Ascending aorta (tissue), 2 donors: Measurements from ENCODE around the gene WDR70. TPM values are rescaled to one million over a fixed set of nuclear protein-coding genes. Genes with fewer than 3 reads are reported as not detected.

Experiments
- DNase-seq, 2 donors: peaks; one replicate each; pipeline ENCODE4 v3.0.0-alpha.2; 2019; ENCODE audit warnings: low spot score in 2 of 2
- H3K27ac ChIP-seq, 2 donors: fragments of 200-600 bp; sonication (generic); one replicate each; pipeline ENCODE4 v1.5.1; 2016 to 2017; ENCODE audit warnings: mild to moderate bottlenecking in 1 of 2
- H3K27me3 ChIP-seq: fragments of 200-600 bp; sonication (generic); one replicate; pipeline ENCODE4 v1.5.1; 2017
- H3K36me3 ChIP-seq, 2 donors: fragments of 200-600 bp; sonication (generic); one replicate each; pipeline ENCODE4 v1.5.1; 2016
- H3K4me1 ChIP-seq, 2 donors: fragments of 200-600 bp; sonication (generic); one replicate each; pipeline ENCODE4 v1.5.1; 2016 to 2017; ENCODE audit warnings: mild to moderate bottlenecking in 1 of 2
- H3K4me3 ChIP-seq, 2 donors: fragments of 200-600 bp; sonication (generic); one replicate each; pipeline ENCODE4 v1.5.1; 2016 to 2017; ENCODE audit warnings: mild to moderate bottlenecking in 1 of 2
- H3K9me3 ChIP-seq, 2 donors: fragments of 200-600 bp; sonication (generic); one replicate each; pipeline ENCODE4 v1.5.1; 2016
- intact Hi-C: fragments of 100-400 bp; cut with DNase I; formaldehyde crosslinking; loops from one replicate; pipeline ENCODE4 v1.15.1; 2023
- total RNA-seq: library from RNA; depleted of rRNA; stranded (reverse); fragments of >200 nt; gene quantifications from one replicate; pipeline ENCODE4 v1.1.0, GENCODE V29; 2016
- TF ChIP-seq, protein P1 (sequence below), 3 experiments: fragments of 200-600 bp in 2 of 3; fragments of 450-650 bp in 1 of 3; sonication (generic) in 2 of 3; IDR thresholded peaks; one replicate each; pipeline ENCODE4 v1.5.1; 2016 to 2019; ENCODE audit warnings: antibody characterized with exemption in 3 of 3, mild to moderate bottlenecking in 1 of 3, moderate library complexity in 1 of 3

WDR70 gene
- total RNA-seq, 1 donor from 2014 or later, result 8.7 TPM

DNA sequence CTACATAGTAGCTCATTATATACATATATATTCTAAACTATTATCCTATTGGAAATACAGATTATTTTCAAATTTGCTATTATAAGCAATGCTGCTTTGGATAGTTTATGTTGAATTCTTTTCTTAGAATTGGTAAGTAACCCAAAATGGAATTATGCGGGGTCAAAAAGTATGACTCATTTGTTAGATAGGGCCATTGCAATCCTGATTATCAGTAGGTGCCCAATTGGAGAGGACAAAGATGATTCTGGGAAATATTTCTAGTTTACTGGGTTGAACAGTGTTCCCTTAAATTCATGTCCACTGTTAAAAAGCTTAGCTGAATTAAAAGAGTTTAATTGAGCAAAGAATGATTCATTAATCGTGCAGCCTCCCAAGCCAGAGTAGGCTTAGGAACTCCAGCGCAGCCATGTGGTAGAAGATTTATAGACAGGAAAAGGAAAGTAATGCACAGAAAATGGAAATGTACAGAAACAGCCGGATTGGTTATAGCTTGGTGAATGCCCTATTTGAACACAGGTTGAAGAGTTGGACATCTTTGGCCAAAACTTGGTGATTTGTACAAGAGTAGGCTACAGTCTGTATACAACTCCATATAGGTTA lies 379.0 kb downstream of the WDR70 start:
- intact Hi-C loops, result no loop called here
- Histone ChIP-seq H3K27me3 (no peaks in the 10 kb centered on the region), H3K4me1 (no peaks in the 10 kb centered on the region), H3K27ac (no peak overlapping the region), H3K4me3 (no peak overlapping the region), H3K36me3 (peaks cover 0 to 11% of the 10 kb centered on the region in 2 donors), H3K9me3 (peaks cover 0 to 3% of the 10 kb centered on the region in 2 donors)
- no peak for DNase-seq
- TF ChIP-seq, protein P1, sequence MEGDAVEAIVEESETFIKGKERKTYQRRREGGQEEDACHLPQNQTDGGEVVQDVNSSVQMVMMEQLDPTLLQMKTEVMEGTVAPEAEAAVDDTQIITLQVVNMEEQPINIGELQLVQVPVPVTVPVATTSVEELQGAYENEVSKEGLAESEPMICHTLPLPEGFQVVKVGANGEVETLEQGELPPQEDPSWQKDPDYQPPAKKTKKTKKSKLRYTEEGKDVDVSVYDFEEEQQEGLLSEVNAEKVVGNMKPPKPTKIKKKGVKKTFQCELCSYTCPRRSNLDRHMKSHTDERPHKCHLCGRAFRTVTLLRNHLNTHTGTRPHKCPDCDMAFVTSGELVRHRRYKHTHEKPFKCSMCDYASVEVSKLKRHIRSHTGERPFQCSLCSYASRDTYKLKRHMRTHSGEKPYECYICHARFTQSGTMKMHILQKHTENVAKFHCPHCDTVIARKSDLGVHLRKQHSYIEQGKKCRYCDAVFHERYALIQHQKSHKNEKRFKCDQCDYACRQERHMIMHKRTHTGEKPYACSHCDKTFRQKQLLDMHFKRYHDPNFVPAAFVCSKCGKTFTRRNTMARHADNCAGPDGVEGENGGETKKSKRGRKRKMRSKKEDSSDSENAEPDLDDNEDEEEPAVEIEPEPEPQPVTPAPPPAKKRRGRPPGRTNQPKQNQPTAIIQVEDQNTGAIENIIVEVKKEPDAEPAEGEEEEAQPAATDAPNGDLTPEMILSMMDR (IDR thresholded peaks at IDR 0.05), result no peak

DNA sequence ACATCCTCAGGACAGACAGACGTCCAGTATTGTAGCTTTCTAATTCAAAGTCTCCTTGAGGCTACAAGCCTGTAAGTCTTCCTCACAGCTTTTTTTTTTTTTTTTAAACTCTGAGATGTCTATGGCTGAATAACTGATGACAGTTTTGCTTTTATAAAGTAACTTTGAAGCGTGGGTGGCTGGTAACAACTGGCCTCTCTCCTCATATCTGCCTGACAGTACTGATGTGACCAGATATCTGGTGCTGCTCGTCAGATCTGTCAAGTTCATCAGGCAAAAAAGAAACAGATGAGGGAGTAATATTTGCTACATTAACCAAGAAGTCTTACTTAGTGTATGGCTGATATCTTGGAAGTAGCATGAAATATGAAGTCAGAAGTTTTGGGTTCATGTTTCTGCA lies 388.1 kb downstream of the WDR70 start:
- no peak for DNase-seq
- no peaks in the 10 kb centered on the region for H3K4me1 ChIP-seq
- H3K9me3 ChIP-seq, result no peaks in the 10 kb centered on the region
- H3K36me3 ChIP-seq, result no peaks in the 10 kb centered on the region
- H3K4me3 ChIP-seq, result no peak overlapping the region
- no peaks in the 10 kb centered on the region for H3K27me3 ChIP-seq
- intact Hi-C loops, result no loop called here
- no peak overlapping the region for H3K27ac ChIP-seq
- TF ChIP-seq, protein P1 (IDR thresholded peaks at IDR 0.05), result no peak

DNA sequence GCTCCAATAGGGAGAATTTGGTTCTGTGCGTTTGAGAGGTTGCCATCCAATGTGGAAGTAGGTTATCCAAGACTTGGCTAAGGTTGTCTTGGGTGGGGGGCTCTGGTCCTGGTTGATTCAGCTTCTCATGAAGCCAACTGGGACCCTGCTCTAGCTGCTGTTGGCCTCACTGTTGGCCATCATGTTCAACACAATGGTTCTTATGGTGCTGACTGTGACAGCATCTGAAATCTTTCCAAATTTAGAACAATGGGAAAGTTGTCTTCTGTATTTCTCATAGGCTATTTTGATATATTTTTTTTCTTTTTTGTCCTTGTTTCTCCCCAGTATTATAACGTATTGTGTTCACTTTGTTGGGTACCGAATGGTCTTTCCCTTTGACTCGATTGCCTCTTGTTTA lies 388.8 kb downstream of the WDR70 start:
- no peaks in the 10 kb centered on the region for H3K9me3 ChIP-seq
- H3K27me3 ChIP-seq, result no peaks in the 10 kb centered on the region
- no peak overlapping the region for H3K27ac ChIP-seq
- no peak for DNase-seq
- TF ChIP-seq, protein P1 (IDR thresholded peaks at IDR 0.05), result no peak
- no peaks in the 10 kb centered on the region for H3K4me1 ChIP-seq
- no peaks in the 10 kb centered on the region for H3K36me3 ChIP-seq
- H3K4me3 ChIP-seq, result no peak overlapping the region
- intact Hi-C loops, result no loop called here

DNA sequence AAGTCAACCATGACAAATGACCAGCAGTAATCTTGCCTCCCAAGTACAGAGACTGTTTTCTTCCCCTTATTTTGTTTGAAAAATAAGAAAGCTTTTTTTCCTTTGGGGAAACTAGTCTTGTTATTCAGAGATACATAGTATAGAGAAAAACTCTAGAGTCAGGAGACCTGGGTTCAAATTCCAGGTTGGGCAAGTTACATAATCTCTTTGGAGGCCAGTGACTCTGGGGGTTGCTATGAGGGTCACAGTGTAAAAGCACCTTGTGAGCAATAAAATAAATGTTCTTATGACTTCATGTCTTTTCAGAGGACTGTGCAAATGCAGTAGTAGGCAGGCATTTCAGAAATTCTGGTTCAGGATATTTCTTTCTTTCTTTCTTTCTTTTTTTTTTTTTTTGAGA lies 389.3 kb downstream of the WDR70 start:
- Histone ChIP-seq H3K9me3 (no peaks in the 10 kb centered on the region), H3K4me3 (no peak overlapping the region), H3K27me3 (no peaks in the 10 kb centered on the region), H3K36me3 (no peaks in the 10 kb centered on the region), H3K4me1 (no peaks in the 10 kb centered on the region), H3K27ac (no peak overlapping the region)
- intact Hi-C loops, result no loop called here
- TF ChIP-seq, protein P1 (IDR thresholded peaks at IDR 0.05), result no peak
- DNase-seq, result no peak

DNA sequence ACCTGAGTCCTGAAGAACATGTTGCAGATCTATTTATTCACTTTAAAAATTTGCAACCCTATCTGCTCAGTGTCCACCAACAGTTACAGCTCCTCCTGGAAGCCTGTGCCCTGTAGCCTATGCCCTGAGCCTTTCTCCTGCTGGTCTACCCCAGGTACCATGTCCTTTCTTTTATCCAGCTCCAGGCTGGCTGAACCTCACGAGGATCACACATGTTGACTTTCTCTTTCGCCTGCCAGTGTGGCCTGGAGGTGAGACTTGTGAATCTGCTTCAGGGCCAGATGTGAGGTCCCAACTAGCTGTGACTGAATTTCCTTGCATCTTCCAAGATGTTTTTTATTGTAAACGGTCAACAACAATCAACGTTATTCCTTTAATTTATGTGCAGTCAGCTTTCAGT lies 390.0 kb downstream of the WDR70 start:
- no peaks in the 10 kb centered on the region for H3K27me3 ChIP-seq
- TF ChIP-seq, protein P1 (IDR thresholded peaks at IDR 0.05), result no peak
- H3K4me1 ChIP-seq, result no peaks in the 10 kb centered on the region
- H3K36me3 ChIP-seq, result no peaks in the 10 kb centered on the region
- intact Hi-C loops, result no loop called here
- H3K4me3 ChIP-seq, result no peak overlapping the region
- DNase-seq, result no peak
- H3K9me3 ChIP-seq, result no peaks in the 10 kb centered on the region
- H3K27ac ChIP-seq, result no peak overlapping the region

DNA sequence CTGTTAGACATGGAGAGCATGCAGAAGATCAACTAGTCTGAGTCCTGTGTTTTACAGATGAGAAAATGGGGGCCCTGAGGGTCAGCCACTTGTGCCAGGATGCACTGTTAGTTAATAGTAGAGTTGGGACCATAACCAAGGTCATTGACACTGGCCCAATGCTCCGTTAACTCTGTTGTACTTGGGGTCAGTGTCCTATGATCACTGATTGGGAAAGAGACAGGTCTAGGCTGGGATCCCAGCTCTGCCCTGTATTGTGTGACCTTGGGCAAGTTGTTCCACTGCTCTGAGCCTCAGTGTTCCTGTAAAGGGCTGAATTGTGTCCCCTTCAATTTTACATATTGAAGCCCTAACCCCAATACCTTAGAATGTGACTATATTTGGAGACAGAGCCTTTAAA lies 390.7 kb downstream of the WDR70 start:
- Histone ChIP-seq H3K36me3 (no peaks in the 10 kb centered on the region), H3K4me3 (no peak overlapping the region), H3K4me1 (no peaks in the 10 kb centered on the region), H3K27ac (no peak overlapping the region), H3K9me3 (peaks cover 3 to 6% of the 10 kb centered on the region in 2 donors), H3K27me3 (no peaks in the 10 kb centered on the region)
- DNase-seq, result no peak
- intact Hi-C loops, result no loop called here
- TF ChIP-seq, protein P1 (IDR thresholded peaks at IDR 0.05), result no peak
